Stimulated activated naive CD8-positive, alpha-beta T cell treated with anti-CD3 and anti-CD28 coated beads, Interleukin-15, amount 100 ng/mL, for 72 hours (primary cell): ENCODE data around the gene DLX1.

Experiments used
- ATAC-seq: fragments of 150-1000 bp; cut with Tn5 transposase; 2 replicates; pipeline ENCODE4 v1.10.0; 2021; ENCODE audit warnings: mild to moderate bottlenecking, moderate library complexity
- DNase-seq, 2 donors: peaks; one replicate each; pipeline ENCODE4 v3.0.0; 2021 to 2022
- H3K27ac Mint-ChIP-seq, 2 donors: one replicate each; pipeline ENCODE4 v1.8.0; 2022; ENCODE audit warnings: mild to moderate bottlenecking in 2 of 2, mixed read lengths in 2 of 2, moderate library complexity in 2 of 2
- H3K27me3 Mint-ChIP-seq: one replicate; pipeline ENCODE4 v1.8.0; 2022; ENCODE audit warnings: mixed read lengths
- H3K4me1 Mint-ChIP-seq: one replicate; pipeline ENCODE4 v1.8.0; 2022; ENCODE audit warnings: mild to moderate bottlenecking, mixed read lengths
- H3K4me3 Mint-ChIP-seq, 2 donors: one replicate each; pipeline ENCODE4 v1.8.0; 2022; ENCODE audit warnings: mild to moderate bottlenecking in 2 of 2, mixed read lengths in 2 of 2, moderate library complexity in 1 of 2
- H3K9me3 Mint-ChIP-seq, 2 donors: one replicate each; pipeline ENCODE4 v1.8.0; 2022; ENCODE audit warnings: mixed read lengths in 2 of 2

DLX1 gene

DNA sequence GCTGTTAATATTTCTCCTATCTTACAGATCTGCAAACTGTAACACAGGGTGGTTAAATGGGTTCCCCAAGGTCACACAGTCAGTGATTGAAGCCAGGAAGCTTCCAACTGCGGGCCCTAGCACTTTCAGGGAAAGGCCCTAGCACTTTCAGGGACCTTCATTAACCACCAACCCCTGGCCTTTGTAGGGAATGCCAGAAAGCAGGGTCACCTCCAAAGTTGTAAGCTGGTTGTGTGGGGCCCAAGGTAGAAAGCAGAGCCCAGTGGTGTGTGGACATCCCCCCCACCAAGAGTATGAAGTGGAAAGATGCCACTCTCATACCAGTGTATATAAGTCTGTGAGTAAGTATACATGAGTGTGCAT, 13.0 kb downstream of the DLX1 start:
- ATAC-seq (peak; percentile 18), DNase-seq (no peak)
- Mint-ChIP-seq H3K9me3 (no peaks in the 10 kb centered on the region), H3K27ac (no peak overlapping the region), H3K27me3 (peaks cover 96% of the 10 kb centered on the region), H3K4me3 (peak overlapping the region; percentile 58 to 70), H3K4me1 (peaks cover 76% of the 10 kb centered on the region)

DNA sequence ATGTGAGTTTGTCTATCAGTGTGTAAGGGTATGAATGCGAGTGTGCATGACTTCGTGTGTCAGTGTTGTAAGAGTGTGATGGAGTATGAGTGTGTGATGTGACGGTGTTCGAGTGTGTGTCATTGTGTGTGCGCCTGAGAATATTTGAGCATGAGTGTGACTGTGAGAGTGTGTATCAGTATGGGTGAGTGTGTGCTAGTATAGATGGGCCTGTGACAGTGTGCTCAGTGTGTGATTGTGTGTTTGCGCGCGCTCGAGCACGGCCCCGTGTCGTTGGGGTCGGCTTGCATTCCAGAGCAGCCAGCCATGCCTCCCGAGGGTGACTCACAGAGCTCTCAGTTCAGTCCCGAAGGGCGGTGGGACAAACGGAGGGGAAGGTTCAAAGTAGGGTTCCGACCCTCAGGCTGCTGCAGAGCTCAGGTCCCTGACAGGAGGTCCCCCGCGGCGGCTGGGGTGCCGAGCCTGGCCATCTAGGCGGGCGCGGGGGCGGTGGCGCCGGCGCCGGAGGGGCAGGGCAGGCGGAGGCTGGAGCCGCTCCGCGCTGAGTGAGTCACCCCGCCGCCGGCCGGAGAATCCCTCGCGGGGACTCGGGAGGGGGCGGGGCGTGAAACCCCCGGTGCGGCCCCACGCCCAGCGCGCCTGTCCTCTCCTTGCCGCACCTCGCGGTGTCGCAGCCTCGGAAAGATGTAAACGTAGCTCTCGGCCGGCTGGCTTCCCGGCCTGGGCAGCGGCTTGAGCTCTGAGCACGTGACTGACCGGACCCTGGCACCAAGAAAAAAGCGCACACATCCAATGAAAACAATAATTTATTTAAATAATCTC, 13.6 kb downstream of the DLX1 start:
- ATAC-seq (peak; percentile 24), DNase-seq (peak; percentile 48 to 69)
- peak overlapping the region; percentile 58 to 70 for H3K4me3 Mint-ChIP-seq
- H3K4me1 Mint-ChIP-seq: peaks cover 80% of the 10 kb centered on the region
- H3K9me3 Mint-ChIP-seq: no peaks in the 10 kb centered on the region
- peaks cover 96% of the 10 kb centered on the region for H3K27me3 Mint-ChIP-seq
- H3K27ac Mint-ChIP-seq: no peak overlapping the region

DNA sequence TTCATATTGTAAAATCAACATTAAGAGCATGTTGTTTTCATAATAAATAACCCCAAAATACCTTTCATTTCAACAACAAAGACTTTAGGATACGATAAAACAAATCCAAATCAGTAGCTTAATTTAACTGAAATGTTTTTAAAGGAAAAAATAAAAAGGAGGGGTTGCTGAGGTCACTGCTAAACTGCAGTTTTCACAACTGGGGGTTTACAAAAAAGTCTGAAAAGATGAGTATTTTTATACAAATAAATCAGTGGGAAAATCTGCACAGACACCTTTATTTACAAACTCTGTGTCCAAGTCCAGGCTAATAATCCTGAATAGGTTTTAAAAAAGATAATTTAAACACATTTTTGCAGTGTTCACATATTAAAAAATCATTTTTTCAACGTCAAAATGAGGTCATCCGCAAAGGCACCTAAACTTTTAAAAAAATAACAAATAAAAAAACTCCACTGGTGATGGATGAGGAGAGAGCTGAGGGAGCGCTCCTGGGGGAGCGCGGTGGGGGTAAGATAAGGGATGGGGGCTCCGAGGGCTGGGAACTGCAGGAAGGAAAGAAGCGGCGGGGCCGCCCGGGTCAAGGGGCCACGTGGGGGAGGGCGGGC, 14.3 kb downstream of the DLX1 start:
- Mint-ChIP-seq H3K4me3 (peak overlapping the region; percentile 43 to 90), H3K27me3 (peaks cover 96% of the 10 kb centered on the region), H3K27ac (no peak overlapping the region), H3K9me3 (no peaks in the 10 kb centered on the region), H3K4me1 (peaks cover 87% of the 10 kb centered on the region)
- DNase-seq (no peak), ATAC-seq (no peak)

DNA sequence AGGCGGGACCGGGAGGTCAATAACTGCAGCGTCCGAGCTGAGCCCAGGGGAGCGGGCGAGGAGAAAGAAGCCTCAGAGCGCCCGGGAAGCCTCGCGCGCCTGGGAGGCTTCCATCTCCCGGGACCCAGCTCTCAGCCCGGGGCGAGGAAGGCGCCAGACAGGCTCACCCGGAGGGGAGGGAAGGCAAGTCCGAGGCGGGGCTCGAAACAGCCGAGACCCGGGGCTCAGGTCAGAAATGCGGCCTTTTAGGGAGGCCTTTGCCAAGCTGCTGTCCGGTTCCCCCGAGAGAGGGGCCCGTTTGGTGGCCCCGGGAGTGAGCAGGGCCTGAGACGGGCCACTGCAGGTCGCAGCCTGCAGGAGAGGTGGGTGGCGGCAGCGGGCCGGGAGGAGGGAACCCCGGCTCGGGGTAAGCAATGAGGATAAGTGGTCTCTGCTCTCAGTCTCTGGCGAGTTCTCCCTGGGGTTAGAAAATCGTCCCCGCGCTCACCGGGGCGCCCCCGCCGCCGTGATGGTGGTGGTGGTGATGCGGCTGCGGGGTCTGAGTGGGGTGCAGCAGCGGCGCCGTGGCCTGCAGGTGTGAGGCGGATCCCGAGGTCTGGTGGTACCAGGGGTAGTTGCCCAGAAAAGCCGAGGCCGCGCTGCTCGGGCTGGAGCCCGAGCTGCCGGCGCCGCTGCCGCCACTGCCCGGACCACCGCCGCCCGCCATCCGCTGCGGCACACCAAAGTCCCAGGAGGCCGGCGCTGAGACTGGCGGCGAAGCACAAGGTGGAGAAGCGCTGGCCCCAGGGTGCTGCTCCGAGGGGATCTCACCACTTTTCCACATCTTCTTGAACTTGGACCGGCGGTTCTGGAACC, 15.0 kb downstream of the DLX1 start:
- Mint-ChIP-seq H3K27ac (no peak overlapping the region), H3K27me3 (peaks cover 96% of the 10 kb centered on the region), H3K4me3 (peak overlapping the region; percentile 56 to 90), H3K9me3 (no peaks in the 10 kb centered on the region), H3K4me1 (peaks cover 86% of the 10 kb centered on the region)
- peak; percentile 16 to 23 for DNase-seq
- no peak for ATAC-seq

DNA sequence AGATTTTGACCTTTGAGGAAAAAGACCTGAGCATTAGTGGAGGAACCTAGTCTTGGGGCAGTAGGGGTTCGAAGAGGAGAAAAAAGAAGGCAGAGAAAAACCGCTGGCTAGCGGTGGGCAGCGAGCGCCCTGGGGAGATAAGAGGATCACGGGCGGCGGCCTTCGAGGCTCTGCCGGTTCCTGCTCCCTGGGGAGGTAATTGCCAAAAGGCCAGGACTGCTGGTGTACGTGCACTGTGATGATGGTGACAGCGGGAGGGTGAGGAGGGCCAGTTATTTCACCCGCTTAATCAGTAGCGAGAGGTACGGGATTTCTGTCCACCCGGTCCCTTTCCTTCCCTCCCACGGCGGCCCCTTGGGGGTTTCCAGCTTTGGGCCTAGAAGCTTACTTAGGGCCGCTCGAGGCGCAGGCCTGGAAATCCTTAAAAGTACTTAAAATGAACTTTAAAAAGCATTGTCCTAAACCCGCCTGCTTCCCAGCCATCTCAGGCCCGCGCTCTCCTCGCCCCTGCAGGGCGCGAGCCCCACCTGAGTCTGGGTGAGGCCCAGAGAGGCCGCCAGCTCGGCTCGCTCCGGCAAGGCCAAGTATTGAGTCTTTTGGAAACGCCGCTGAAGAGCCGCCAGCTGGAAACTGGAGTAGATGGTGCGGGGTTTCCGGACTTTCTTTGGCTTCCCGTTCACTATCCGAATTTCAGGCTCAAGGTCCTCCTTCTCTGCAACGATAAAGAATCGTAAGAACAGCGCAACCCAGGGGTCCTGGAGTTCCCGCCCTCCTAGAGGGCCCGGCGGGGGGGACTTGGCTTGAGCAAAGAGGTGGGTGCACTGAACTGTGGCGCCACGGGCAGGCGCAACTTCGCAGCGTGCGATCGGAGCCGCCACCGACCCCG, 15.9 kb downstream of the DLX1 start:
- Mint-ChIP-seq H3K4me1 (peaks cover 86% of the 10 kb centered on the region), H3K4me3 (peak overlapping the region; percentile 86 to 90), H3K9me3 (no peaks in the 10 kb centered on the region), H3K27me3 (peaks cover 96% of the 10 kb centered on the region), H3K27ac (no peak overlapping the region)
- ATAC-seq: no peak
- peak; percentile 21 to 25 for DNase-seq

DNA sequence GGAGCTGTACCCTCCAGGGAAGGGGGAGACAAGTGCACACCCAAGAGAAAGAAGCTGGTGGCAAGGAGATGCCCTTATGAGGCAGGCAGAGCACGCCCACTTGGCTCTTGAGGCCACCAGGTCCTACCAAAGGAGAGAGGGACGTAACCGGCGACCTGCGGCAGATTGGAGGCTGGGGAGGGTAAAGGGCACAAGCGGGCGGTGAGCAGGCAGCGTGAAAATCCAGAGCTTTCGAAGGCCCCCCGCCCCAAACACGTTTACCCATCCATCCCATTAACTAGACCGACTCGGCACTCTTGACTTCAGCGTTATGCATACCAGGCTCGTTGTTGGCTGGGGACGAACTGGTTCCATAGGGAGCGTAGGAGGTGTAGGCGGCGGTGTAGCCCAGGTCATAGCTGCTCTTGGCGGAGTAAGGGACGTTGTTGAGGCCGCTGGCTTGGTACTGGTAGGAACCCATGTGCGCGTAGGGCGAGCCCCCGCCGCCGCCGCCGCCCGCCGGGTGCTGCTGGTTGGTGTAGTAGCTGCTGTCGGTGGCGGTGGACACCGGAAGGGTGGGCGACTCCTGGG, 16.6 kb downstream of the DLX1 start:
- peak; percentile 39 to 55 for DNase-seq
- H3K27ac Mint-ChIP-seq: peak overlapping the region in 1 of 2 donors; percentile 49

DNA sequence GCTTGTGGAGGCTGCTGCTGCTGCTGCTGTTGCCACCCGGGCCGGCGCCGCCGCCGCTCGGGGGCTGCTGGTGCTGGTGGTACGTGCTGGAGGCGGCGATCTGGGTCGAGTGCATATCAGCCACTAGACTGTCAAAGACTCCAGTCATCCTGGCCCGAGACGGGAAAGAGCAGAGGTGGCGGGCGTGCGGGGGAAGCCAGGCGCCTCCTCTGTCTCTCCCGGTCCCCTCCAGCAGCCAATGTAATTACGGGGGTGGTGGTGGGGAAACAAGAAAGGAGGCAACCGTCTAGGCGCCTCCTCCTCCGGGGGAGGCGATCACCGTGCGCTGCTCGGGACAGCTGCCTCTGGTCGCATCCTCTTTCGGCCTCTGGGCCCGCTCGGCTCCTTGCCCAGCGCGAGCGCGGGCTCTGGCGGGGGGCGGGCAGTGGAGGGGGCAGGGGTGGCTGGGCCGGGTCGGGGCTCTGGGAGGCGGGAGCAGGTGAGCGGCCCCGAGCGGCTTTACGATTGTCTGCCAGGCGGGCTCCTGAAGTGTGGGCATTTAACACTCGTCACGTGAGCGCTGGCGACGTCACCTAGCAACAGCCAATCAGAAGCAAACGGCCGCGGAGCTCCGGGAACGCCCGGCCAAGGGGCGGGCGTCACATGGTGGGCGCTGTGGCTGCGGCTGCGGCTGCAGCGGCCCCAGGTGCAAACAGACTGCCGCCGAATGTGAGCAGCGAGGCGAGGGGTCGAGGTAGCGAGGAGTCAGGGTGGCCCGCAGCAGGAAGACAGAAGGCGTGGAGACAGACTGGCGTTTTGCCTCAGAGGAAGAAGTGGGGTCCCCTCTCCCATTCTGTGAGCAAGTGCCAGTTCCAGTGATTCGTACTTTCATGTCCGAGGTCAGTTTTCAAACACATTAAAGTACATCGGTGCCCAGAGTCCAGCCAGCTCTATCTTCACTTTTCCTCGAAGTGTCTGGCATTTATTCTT, 17.4 kb downstream of the DLX1 start, which contains the start of gene DLX2:
DLX2 (minus strand) TSS at position 510 of the 969 bp plus-strand sequence; CDS start at position 148, 362 bp downstream.
- DNase-seq (peak; percentile 70 to 72), ATAC-seq (peak; percentile 58)
- H3K4me1 Mint-ChIP-seq: peaks cover 82% of the 10 kb centered on the region
- H3K4me3 Mint-ChIP-seq: peak within 1 kb of the TSS; percentile 86 to 90
- H3K27me3 Mint-ChIP-seq: peaks cover 96% of the 10 kb centered on the region
- peak within 1 kb of the TSS; percentile 37 to 49 for H3K27ac Mint-ChIP-seq
- H3K9me3 Mint-ChIP-seq: no peaks in the 10 kb centered on the region

More for the DNA sequence above, 16.6 kb downstream of the DLX1 start:
- ATAC-seq: peak; percentile 30
- peaks cover 96% of the 10 kb centered on the region for H3K27me3 Mint-ChIP-seq
- peaks cover 86% of the 10 kb centered on the region for H3K4me1 Mint-ChIP-seq
- no peaks in the 10 kb centered on the region for H3K9me3 Mint-ChIP-seq
- peak overlapping the region; percentile 86 to 90 for H3K4me3 Mint-ChIP-seq

DNA sequence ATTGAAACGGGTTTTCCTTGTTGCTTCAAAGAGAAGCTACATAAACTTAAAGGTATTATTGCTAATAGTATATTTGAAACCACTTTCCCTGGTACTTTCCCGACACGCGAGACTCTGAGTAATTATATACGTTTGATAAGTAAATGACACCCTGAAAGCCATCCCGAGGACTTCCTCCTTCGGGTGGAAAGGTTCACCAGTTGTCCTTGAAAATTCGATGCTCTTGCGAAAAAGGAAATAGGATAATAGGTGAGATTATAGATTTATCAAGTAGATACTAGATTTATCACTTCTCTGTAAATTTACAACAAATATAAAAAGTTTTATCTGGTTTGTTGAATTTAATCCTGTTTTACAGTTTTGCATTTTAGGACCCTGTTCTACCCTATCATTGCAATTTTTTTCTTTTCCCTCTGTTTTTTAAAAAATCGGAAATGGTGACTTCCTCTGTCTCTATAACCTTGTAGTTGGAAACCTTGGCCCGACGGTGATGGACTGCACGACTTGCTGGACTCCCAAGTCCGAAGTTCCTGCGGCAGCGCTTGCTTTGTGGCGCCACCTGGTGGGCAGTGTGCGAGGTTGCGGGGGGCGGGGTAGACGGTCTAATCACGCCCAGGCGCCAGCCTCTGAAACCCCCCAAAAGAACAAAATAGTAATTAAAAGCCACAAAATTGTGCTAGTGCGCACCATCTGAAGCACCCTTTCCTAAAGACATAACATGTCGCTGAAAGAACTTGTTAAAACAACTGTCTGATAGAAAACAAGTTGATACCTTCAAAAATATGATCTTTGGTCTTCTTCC, 18.4 kb downstream of the DLX1 start:
- DNase-seq (peak; percentile 73 to 78), ATAC-seq (peak; percentile 17)
- no peaks in the 10 kb centered on the region for H3K9me3 Mint-ChIP-seq
- peak overlapping the region in 1 of 2 donors; percentile 42 for H3K27ac Mint-ChIP-seq
- peaks cover 96% of the 10 kb centered on the region for H3K27me3 Mint-ChIP-seq
- peak overlapping the region; percentile 86 to 90 for H3K4me3 Mint-ChIP-seq
- peaks cover 84% of the 10 kb centered on the region for H3K4me1 Mint-ChIP-seq

DNA sequence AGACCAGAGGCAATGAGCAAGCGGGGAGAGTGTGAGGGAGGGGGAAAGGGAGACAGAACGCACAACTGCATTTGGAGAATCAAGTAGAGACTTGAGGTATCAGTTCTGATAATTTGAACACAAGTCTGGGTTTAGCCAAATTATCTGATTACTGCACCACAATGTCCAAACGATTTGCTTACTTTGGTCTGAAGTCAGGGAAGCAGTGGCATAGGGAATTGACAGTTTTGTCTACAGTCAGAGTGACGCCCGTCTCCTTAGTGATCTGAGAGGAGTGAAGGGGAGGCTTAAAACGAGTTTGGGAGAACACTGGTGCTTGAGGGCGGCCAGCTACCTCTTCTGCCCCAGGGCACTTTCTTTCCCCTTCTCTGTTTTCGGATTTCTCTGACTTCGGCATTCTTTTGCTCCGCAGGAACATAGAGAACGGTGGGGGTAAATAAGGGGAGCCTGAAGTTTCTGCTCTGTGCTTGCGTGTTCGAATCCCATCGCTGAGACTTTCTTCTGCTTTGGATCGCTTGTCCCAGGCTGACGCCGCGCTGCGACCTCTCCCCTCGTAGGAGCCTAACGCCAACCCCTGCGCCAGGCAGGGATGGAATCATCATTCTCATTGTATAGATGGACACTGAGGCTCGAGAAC, 20.3 kb downstream of the DLX1 start:
- no peaks in the 10 kb centered on the region for H3K9me3 Mint-ChIP-seq
- ATAC-seq (no peak), DNase-seq (no peak)
- no peak overlapping the region for H3K27ac Mint-ChIP-seq
- H3K4me3 Mint-ChIP-seq: peak overlapping the region; percentile 68 to 77
- peaks cover 84% of the 10 kb centered on the region for H3K4me1 Mint-ChIP-seq
- H3K27me3 Mint-ChIP-seq: peaks cover 98% of the 10 kb centered on the region

DNA sequence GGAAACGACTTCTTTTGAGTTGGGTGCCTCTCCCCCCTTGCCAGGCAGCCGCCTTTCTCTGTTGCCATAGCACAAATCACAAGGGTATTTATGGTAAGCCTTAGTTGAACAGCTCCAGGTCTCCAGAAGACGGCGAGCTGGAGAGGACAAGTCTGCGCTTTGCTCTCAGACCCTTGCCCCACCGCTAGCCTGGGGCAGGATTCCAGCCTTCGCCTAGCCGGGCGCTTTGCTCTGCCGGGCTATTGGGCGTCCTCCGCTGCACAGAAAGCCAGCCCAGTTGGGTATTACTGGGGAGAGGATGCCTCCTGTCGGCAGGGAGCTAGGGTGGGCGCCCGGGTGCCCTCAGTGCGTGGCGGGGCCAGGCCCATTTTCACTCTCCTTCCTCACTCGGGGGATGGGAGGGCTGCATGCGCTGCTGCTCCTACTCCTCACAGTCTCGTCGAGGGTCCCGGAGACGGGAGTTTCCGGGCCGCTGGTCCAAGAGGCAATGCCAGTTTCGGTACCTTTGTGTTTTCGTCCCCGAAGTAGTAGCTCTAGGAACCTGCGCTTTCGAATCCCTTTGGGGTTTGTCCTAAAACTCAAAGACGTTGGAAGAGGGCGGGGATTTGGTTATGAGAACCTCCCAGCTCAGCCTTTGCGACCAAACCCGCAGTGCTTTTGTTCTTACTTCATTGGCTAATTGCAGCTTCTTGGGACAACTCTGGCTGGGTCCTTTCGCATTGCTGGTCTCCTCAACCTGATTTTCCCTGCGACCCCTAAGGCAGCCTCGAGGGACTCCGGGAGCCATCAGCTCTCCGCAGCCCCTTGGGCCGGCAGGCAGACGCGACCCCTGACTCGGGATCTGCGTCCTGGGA, 21.0 kb downstream of the DLX1 start:
- no peak overlapping the region for H3K27ac Mint-ChIP-seq
- no peaks in the 10 kb centered on the region for H3K9me3 Mint-ChIP-seq
- ATAC-seq (peak; percentile 56), DNase-seq (peak; percentile 64 to 68)
- peak overlapping the region; percentile 68 to 77 for H3K4me3 Mint-ChIP-seq
- H3K4me1 Mint-ChIP-seq: peaks cover 77% of the 10 kb centered on the region
- H3K27me3 Mint-ChIP-seq: peaks cover 90% of the 10 kb centered on the region

DNA sequence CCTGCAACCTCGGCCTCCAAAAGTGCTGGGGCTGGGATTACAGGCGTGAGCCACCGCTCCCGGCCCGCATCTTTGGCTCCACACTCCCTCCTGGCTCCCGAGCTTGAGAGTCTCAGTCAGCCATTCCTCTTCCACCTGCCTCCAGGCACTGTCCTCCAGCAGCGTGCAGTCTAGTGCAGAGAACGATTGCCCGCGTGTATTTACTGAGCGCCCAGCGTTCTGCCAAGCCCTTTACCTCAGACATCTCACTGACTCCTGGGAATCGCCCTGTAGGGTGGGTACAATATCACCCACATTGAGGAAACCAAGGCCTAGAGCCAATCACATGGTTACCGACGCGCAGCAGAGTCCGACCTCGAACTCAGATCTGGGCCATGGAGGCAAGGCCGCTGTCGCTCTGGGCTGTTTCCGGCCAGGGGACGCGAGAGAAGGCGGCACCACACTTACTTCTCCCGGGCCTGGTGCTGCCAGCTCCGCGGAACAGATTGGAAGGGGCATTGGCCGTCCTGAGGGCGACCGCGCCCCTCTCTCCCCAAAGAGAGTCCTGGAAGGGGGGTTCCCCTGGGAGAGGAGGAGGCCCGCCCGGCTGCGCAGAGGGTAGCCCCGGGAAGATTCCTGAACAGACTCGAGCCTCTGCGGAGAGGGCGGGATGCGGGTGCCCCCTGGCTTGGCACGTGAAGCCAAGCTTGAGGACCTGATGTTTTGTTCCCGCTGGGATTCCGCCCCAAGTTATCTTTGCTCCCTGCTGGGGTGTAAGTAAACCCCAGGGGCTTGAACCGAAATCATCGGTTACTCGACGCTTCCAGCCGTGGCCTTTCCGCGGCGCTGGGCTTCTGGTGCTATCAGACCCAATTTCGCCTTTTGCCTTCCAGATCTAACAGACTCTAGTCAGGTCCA, 22.6 kb downstream of the DLX1 start:
- ATAC-seq (no peak), DNase-seq (peak in 1 of 2 donors; percentile 14)
- Mint-ChIP-seq H3K9me3 (no peaks in the 10 kb centered on the region), H3K4me1 (peaks cover 61% of the 10 kb centered on the region), H3K27me3 (peaks cover 83% of the 10 kb centered on the region), H3K4me3 (peak overlapping the region; percentile 62 to 72), H3K27ac (no peak overlapping the region)
